GM12872 (cell line): ENCODE data around the gene TOP3B.

Experiments used
- CTCF ChIP-seq: IDR thresholded peaks from 3 replicates; pipeline ENCODE4 v1.5.1; 2011; ENCODE audit warnings: low read depth, mild to moderate bottlenecking, low read length, moderate library complexity; ENCODE audit not compliant: insufficient read depth

Gene TOP3B

GRCh38 chr22:21938071-21938822, 44.3 kb downstream of the TOP3B start:
- TF ChIP-seq CTCF, result peak; percentile 97

GRCh38 chr22:21937821-21938070, 44.8 kb downstream of the TOP3B start:
- TF ChIP-seq CTCF, result no peak

GRCh38 chr22:21937041-21937820, 45.4 kb downstream of the TOP3B start:
- TF ChIP-seq CTCF, result no peak

GRCh38 chr22:21936151-21936775, 46.3 kb downstream of the TOP3B start:
- no peak for TF ChIP-seq CTCF

GRCh38 chr22:21933910-21934309, 48.7 kb downstream of the TOP3B start:
- no peak for TF ChIP-seq CTCF

- no peak for TF ChIP-seq CTCF
Observed at GRCh38 chr22:21933413-21933812, 49.2 kb downstream of the TOP3B start.

- no peak for TF ChIP-seq CTCF
Observed at GRCh38 chr22:21932347-21932746, 50.2 kb downstream of the TOP3B start.
